ENCODE results near the gene PKP3.

PKP3 gene

DNA sequence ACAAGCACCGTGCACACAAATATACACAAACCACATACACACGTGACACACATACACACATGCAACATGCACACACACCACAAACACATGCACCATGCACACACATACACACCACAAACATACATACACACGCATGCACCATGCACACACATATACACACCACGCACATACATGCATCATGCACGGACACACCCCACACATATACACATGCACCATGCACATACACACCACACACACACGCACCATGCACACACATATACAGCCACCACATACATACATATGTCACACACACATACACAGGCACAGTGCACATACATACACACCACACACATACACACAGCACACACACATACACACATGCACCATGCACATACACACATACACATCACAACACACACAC lies 37.4 kb upstream of the PKP3 start:
- Histone ChIP-seq H3K4me3 (ENCODE audit: low read depth, low read length) (no peak overlapping the region), H3K27me3 (ENCODE audit: insufficient read depth, low read depth, severe bottlenecking) (no peaks in the 10 kb centered on the region), H3K27ac (no peak overlapping the region), H3K36me3 (no peaks in the 10 kb centered on the region), H3K9me3 (ENCODE audit: severe bottlenecking) (no peaks in the 10 kb centered on the region)
- DNase-seq = no peak
- no peak for TF ChIP-seq CTCF (IDR thresholded peaks at IDR 0.05; ENCODE audit: low read depth, low read length)

DNA sequence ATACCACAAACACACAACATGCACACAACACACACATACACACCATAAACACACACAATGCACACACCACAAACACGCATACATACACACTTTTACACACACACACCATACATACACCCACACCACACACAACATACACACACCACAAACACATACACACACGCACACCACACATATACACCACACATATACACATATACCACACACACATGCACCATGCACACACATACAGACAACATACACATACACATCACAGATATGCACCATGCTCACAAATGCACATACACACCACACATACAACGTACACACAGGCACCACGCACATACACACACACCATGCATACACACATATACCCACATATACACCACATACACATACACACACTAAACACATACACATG lies 36.4 kb upstream of the PKP3 start:
- Histone ChIP-seq H3K36me3 (no peaks in the 10 kb centered on the region), H3K27me3 (ENCODE audit: insufficient read depth, low read depth, severe bottlenecking) (no peaks in the 10 kb centered on the region), H3K4me3 (ENCODE audit: low read depth, low read length) (no peak overlapping the region), H3K27ac (no peak overlapping the region), H3K9me3 (ENCODE audit: severe bottlenecking) (no peaks in the 10 kb centered on the region)
- no peak for DNase-seq
- TF ChIP-seq CTCF (IDR thresholded peaks at IDR 0.05; ENCODE audit: low read depth, low read length) = no peak

DNA sequence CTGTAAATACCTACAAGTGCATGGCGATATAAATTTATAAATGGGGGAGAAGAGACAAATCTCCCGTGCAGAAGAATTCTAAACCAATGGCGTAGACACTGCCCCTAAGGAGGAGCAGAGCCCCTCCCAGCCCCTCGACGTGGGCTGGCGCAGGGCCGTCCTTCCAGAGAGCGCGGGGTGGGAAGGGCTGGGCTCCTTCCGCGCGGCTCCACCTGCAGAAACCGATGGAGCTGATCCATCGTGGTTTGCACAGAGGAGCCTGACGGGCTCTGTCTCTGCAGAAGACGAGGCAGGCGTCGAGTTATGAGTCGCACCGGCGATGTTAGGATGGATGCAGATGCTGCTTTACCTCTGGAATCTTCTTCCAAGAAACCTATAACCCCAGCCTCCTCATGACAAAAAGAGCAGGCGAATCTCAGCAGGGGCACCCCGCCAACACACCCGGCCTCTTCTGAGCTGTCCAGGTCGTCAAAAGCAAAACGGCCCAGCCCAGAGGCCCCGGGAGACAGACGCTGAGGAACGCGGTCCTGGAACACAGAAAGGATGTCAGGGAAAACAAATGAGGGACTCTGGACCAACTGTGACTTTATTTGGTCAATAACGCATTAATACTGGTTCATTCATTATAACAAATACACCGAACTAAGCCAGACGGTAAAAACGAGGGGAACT lies 35.7 kb upstream of the PKP3 start:
- no peak for TF ChIP-seq CTCF (IDR thresholded peaks at IDR 0.05; ENCODE audit: low read depth, low read length)
- Histone ChIP-seq H3K36me3 (no peaks in the 10 kb centered on the region), H3K27ac (no peak overlapping the region)

DNA sequence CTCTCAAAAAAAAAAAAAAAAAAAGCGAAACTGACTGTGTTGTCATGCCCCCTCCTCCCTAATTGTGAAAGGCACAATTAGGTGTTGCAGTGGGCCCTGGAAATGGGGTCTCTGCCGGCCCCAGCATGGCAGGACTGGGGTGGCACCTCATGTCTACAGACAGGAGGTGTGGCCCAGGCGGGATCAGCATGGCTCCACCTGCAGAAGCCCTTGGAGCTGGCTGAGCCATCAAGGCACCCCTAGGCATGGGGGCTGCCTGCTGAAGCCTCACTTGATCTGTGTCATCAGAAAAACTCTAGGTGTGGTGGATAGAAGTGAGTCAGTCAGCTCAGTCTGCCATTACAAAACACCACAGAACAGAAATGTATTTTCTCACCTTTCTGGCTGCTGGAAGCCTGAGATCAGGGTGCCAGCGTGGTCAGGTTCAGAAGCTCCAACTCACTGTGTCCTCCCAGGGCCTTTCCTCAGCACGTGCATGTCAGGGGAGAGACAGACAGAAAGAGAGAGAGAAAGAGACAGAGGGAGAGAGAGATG lies 34.8 kb upstream of the PKP3 start:
- TF ChIP-seq CTCF (IDR thresholded peaks at IDR 0.05; ENCODE audit: low read depth, low read length) = no peak
- no peaks in the 10 kb centered on the region for H3K27me3 ChIP-seq (ENCODE audit: insufficient read depth, low read depth, severe bottlenecking)
- no peak overlapping the region for H3K4me3 ChIP-seq (ENCODE audit: low read depth, low read length)
- H3K36me3 ChIP-seq = no peaks in the 10 kb centered on the region
- no peaks in the 10 kb centered on the region for H3K9me3 ChIP-seq (ENCODE audit: severe bottlenecking)
- H3K27ac ChIP-seq = peak overlapping the region; percentile 31; the same call in 1 of the 2 replicates
- DNase-seq = no peak

More for the DNA sequence above, 35.7 kb upstream of the PKP3 start:
- no peaks in the 10 kb centered on the region for H3K9me3 ChIP-seq (ENCODE audit: severe bottlenecking)
- H3K27me3 ChIP-seq (ENCODE audit: insufficient read depth, low read depth, severe bottlenecking) = no peaks in the 10 kb centered on the region
- no peak overlapping the region for H3K4me3 ChIP-seq (ENCODE audit: low read depth, low read length)
- no peak for DNase-seq

GRCh38 chr11:360326-361280 lies 33.4 kb upstream of the PKP3 start:
- no peaks in the 10 kb centered on the region for H3K9me3 ChIP-seq (ENCODE audit: severe bottlenecking)
- DNase-seq = peak; percentile 82
- no peaks in the 10 kb centered on the region for H3K36me3 ChIP-seq
- no peaks in the 10 kb centered on the region for H3K27me3 ChIP-seq (ENCODE audit: insufficient read depth, low read depth, severe bottlenecking)
- H3K4me3 ChIP-seq (ENCODE audit: low read depth, low read length) = peak overlapping the region; percentile 4; the same call in 1 of the 2 replicates
- no peak for TF ChIP-seq CTCF (IDR thresholded peaks at IDR 0.05; ENCODE audit: low read depth, low read length)
- H3K27ac ChIP-seq = peak overlapping the region; percentile 96

Data from WERI-Rb-1 (cell line).